Esophagus muscularis mucosa (tissue), 4 donors: ENCODE measurements around the gene TCERG1L. TPM values are rescaled to one million over a fixed set of nuclear protein-coding genes. Genes with fewer than 3 reads are reported as not detected.

Experiments used
- DNase-seq: peaks from one replicate; pipeline ENCODE4 v3.0.0-alpha.2; 2017; ENCODE audit errors: extremely low spot score
- H3K27ac ChIP-seq, 4 donors: fragments of 200-600 bp; sonication (generic); replicated peaks in 1 of 4; 1 replicate in 3 of 4; 2 replicates in 1 of 4; pipeline ENCODE4 v1.5.1; 2016 to 2019; ENCODE audit warnings: mild to moderate bottlenecking in 1 of 4
- H3K27me3 ChIP-seq, 4 donors: fragments of 200-600 bp; sonication (generic); one replicate each; pipeline versions ENCODE4 v1.5.1 to v1.6.0; 2016 to 2019
- H3K36me3 ChIP-seq, 4 donors: fragments of 200-600 bp; sonication (generic); one replicate each; pipeline ENCODE4 v1.5.1; 2016 to 2019
- H3K4me1 ChIP-seq, 4 donors: fragments of 200-600 bp; sonication (generic); one replicate each; pipeline ENCODE4 v1.5.1; 2016 to 2019
- H3K4me3 ChIP-seq, 4 donors: fragments of 200-600 bp; sonication (generic); 1 replicate in 2 of 4; 2 replicates in 2 of 4; pipeline ENCODE4 v1.5.1; 2016 to 2019; ENCODE audit warnings: mild to moderate bottlenecking in 4 of 4, moderate library complexity in 1 of 4
- H3K9me3 ChIP-seq, 4 donors: fragments of 200-600 bp; sonication (generic); 1 replicate in 3 of 4; 2 replicates in 1 of 4; pipeline ENCODE4 v1.5.1; 2016 to 2019
- EP300 ChIP-seq: sonication (generic); formaldehyde crosslinking; IDR thresholded peaks from one replicate; pipeline ENCODE4 v1.6.1; 2017; ENCODE audit warnings: antibody characterized with exemption
- POLR2A ChIP-seq: fragments of 450-650 bp; IDR thresholded peaks from one replicate; pipeline ENCODE4 v1.6.1; 2017; ENCODE audit warnings: antibody characterized with exemption, moderate library complexity, mild to moderate bottlenecking, low read depth
- POLR2AphosphoS5 ChIP-seq, 2 donors: sonication (generic); formaldehyde crosslinking; IDR thresholded peaks; one replicate each; pipeline ENCODE4 v1.6.1; 2017; ENCODE audit warnings: antibody characterized with exemption in 2 of 2
- WGBS: methylation state at CpG from one replicate; pipeline ENCODE4 v1.1.5; 2018; 5-methylcytosine and 5-hydroxymethylcytosine counted together
- intact Hi-C: fragments of 100-400 bp; cut with DNase I; formaldehyde crosslinking; loops from one replicate; pipeline ENCODE4 v1.15.1; 2023
- total RNA-seq, 4 donors: library from RNA; depleted of rRNA; stranded (reverse); fragments of >200 nt; gene quantifications; one replicate each; pipeline versions ENCODE4 v1.1.0 to v1.2.1, GENCODE V29; 2016
- TF ChIP-seq, protein P1 (sequence below), 3 experiments: fragments of 200-600 bp in 2 of 3; fragments of 450-650 bp in 1 of 3; sonication (generic) in 2 of 3; IDR thresholded peaks; one replicate each; pipeline ENCODE4 v1.5.1; 2017 to 2019; ENCODE audit warnings: antibody characterized with exemption in 3 of 3, mild to moderate bottlenecking in 2 of 3, moderate library complexity in 1 of 3

TCERG1L gene
- total RNA-seq, 4 donors from 2014 or later, result not detected

DNA sequence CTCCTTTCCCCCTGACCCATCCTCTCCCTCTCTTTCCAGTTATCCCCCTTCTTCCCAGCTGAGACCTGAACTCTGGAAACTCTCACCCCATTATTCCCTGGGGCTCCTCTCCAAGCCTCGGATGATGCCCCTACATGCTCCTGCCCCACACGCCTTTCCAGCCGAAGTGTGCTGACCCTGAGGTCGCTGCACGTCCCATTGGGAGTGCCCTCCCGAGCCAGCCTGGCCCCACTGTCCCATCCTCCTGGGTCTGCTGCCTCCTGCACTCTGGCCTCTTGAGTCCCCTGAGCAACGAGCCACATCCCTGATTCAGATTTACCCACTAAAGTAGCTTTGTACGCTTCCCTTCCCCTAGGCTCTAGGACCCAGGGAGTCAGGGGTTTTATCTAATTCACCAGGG is 87.4 kb downstream of the TCERG1L start:
- intact Hi-C loops, result no loop called here

DNA sequence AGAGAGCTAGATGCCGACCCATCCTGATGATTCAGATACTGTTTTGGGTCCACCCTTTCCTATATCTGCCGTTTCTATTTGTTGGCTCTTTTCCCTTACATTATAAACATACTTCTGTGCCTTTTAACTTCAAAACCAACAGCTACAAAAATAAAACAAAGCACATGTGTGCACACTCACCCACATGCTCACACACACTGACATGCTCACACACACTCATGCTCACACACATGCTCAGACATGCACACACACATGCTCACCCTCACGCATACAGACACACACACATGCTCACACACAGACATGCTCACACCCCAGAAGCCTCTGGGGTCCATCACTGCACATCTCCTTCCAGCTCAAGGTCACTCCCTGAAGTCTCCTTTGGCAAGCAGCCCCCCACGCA is 88.1 kb downstream of the TCERG1L start:
- no peaks in the 10 kb centered on the region for H3K36me3 ChIP-seq
- H3K27ac ChIP-seq, result no peak overlapping the region
- WGBS, result 65% methylated on average over 4 of the region's 4 CpGs
- no peaks in the 10 kb centered on the region for H3K4me1 ChIP-seq
- no peaks in the 10 kb centered on the region for H3K9me3 ChIP-seq
- H3K27me3 ChIP-seq, result peaks cover 0 to 44% (median 0%) of the 10 kb centered on the region in 4 donors
- TF ChIP-seq, protein P1, sequence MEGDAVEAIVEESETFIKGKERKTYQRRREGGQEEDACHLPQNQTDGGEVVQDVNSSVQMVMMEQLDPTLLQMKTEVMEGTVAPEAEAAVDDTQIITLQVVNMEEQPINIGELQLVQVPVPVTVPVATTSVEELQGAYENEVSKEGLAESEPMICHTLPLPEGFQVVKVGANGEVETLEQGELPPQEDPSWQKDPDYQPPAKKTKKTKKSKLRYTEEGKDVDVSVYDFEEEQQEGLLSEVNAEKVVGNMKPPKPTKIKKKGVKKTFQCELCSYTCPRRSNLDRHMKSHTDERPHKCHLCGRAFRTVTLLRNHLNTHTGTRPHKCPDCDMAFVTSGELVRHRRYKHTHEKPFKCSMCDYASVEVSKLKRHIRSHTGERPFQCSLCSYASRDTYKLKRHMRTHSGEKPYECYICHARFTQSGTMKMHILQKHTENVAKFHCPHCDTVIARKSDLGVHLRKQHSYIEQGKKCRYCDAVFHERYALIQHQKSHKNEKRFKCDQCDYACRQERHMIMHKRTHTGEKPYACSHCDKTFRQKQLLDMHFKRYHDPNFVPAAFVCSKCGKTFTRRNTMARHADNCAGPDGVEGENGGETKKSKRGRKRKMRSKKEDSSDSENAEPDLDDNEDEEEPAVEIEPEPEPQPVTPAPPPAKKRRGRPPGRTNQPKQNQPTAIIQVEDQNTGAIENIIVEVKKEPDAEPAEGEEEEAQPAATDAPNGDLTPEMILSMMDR (IDR thresholded peaks at IDR 0.05), result no peak
- TF ChIP-seq POLR2A (no peak), POLR2AphosphoS5 (IDR thresholded peaks at IDR 0.05) (no peak), EP300 (no peak)
- no peak for DNase-seq
- no peak overlapping the region for H3K4me3 ChIP-seq
- intact Hi-C loops, result no loop called here

More for the DNA sequence above, 87.4 kb downstream of the TCERG1L start:
- 80% methylated on average over 8 of the region's 8 CpGs for WGBS
- no peak overlapping the region for H3K27ac ChIP-seq
- no peaks in the 10 kb centered on the region for H3K36me3 ChIP-seq
- H3K4me1 ChIP-seq, result no peaks in the 10 kb centered on the region
- DNase-seq, result no peak
- H3K4me3 ChIP-seq, result no peak overlapping the region
- peaks cover 0 to 38% (median 0%) of the 10 kb centered on the region in 4 donors for H3K27me3 ChIP-seq
- TF ChIP-seq POLR2A (no peak), POLR2AphosphoS5 (IDR thresholded peaks at IDR 0.05) (no peak), EP300 (no peak)
- TF ChIP-seq, protein P1 (IDR thresholded peaks at IDR 0.05), result no peak
- H3K9me3 ChIP-seq, result peaks cover 0 to 1% (median under 1%) of the 10 kb centered on the region in 4 donors

DNA sequence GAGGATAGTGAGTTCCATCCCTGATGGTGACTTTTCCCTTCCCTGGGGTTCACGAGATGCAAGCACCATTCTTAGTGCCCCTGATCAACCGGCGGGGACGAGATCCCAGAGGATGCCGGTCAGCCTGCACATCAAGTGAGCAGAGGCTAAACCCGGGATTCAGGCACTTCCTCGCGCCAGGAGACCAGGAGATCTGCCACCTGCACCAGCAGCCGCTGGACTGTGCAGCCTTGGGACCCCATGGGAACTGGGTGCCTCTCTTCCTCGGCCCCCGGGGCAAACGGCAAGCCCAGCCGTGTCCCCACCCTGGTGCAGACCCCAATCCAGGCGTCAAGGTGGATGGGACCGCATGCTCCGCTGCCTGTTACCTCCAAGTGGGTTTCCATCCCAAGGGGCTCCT is 88.5 kb downstream of the TCERG1L start:
- Histone ChIP-seq H3K27me3 (peaks cover 0 to 44% (median 0%) of the 10 kb centered on the region in 4 donors), H3K27ac (no peak overlapping the region), H3K4me1 (no peaks in the 10 kb centered on the region), H3K4me3 (no peak overlapping the region), H3K9me3 (no peaks in the 10 kb centered on the region), H3K36me3 (no peaks in the 10 kb centered on the region)
- no peak for DNase-seq
- intact Hi-C loops, result no loop called here
- WGBS, result 88% methylated on average over 8 of the region's 16 CpGs
- TF ChIP-seq, protein P1 (IDR thresholded peaks at IDR 0.05), result no peak
- TF ChIP-seq EP300 (no peak), POLR2AphosphoS5 (IDR thresholded peaks at IDR 0.05) (no peak), POLR2A (no peak)

DNA sequence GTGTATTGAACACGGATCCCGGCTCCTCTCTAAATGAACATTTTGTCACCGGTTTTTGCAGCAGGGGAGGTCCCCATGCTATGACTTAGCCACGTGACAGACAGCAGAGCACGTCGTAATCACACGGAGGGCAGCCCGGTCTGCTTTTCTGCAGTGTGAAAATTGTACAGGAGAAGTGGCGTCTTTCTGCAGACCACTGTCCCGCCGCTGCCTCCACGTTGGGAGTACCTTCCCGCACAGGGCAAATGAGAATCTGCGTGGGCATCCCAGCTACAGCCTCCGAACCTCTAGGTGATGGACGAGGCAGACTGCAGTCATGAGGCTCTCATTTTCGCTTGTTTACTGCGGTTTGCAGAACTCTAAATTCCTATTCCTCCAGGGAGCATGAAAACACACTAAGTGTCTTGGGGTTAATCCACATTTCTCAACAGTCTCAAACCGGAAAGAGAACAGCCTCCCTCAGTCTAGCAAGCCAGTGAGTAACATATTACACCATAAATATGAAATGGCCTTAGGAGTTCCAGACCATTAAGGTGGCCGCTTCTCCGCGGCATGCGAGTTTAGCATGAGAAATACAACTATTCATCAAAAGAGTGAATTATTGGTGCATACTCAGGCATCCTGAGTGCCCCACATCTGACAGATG is 89.8 kb downstream of the TCERG1L start:
- peaks cover 0 to 44% (median 0%) of the 10 kb centered on the region in 4 donors for H3K27me3 ChIP-seq
- H3K4me3 ChIP-seq, result no peak overlapping the region
- no peaks in the 10 kb centered on the region for H3K4me1 ChIP-seq
- intact Hi-C loops, result no loop called here
- TF ChIP-seq, protein P1 (IDR thresholded peaks at IDR 0.05), result no peak
- no peak for TF ChIP-seq EP300
- TF ChIP-seq POLR2A, result no peak
- no peak for TF ChIP-seq POLR2AphosphoS5 (IDR thresholded peaks at IDR 0.05)
- 83% methylated on average over 23 of the region's 23 CpGs for WGBS
- no peak for DNase-seq
- H3K36me3 ChIP-seq, result no peaks in the 10 kb centered on the region
- H3K9me3 ChIP-seq, result no peaks in the 10 kb centered on the region
- no peak overlapping the region for H3K27ac ChIP-seq
